Measurements from ENCODE around the gene FBXO34. TPM values are rescaled to one million over a fixed set of nuclear protein-coding genes. Genes with fewer than 3 reads are reported as not detected.

The FBXO34 gene
- total RNA-seq, 2 donors from 2014 or later: 26.0 to 32.7 TPM

- Histone ChIP-seq H3K36me3 (no peaks in the 10 kb centered on the region), H3K4me3 (no peak overlapping the region), H3K9me3 (no peaks in the 10 kb centered on the region), H3K27ac (no peak overlapping the region), H3K4me1 (no peaks in the 10 kb centered on the region), H3K27me3 (no peaks in the 10 kb centered on the region)
- no peak for DNase-seq (ENCODE audit: low spot score)
- no peak for TF ChIP-seq CTCF (IDR thresholded peaks at IDR 0.05)
These were observed 33.1 kb upstream of the FBXO34 start for GRCh38 chr14:55238019-55238680.

GRCh38 chr14:55239320-55239719 is 31.9 kb upstream of the FBXO34 start:
- Histone ChIP-seq H3K4me3 (no peak overlapping the region), H3K36me3 (no peaks in the 10 kb centered on the region), H3K27me3 (no peaks in the 10 kb centered on the region), H3K27ac (no peak overlapping the region), H3K9me3 (no peaks in the 10 kb centered on the region), H3K4me1 (no peaks in the 10 kb centered on the region)
- no peak for DNase-seq (ENCODE audit: low spot score)
- TF ChIP-seq CTCF (IDR thresholded peaks at IDR 0.05): no peak

GRCh38 chr14:55240526-55241178 is 30.6 kb upstream of the FBXO34 start:
- Histone ChIP-seq H3K4me3 (no peak overlapping the region), H3K4me1 (no peaks in the 10 kb centered on the region), H3K36me3 (no peaks in the 10 kb centered on the region), H3K27me3 (no peaks in the 10 kb centered on the region), H3K9me3 (no peaks in the 10 kb centered on the region), H3K27ac (no peak overlapping the region)
- no peak for TF ChIP-seq CTCF (IDR thresholded peaks at IDR 0.05)
- DNase-seq (ENCODE audit: low spot score): no peak

- no peak for TF ChIP-seq CTCF (IDR thresholded peaks at IDR 0.05)
- no peak for DNase-seq (ENCODE audit: low spot score)
- no peaks in the 10 kb centered on the region for H3K36me3 ChIP-seq
- no peaks in the 10 kb centered on the region for H3K27me3 ChIP-seq
- no peak overlapping the region for H3K4me3 ChIP-seq
- H3K9me3 ChIP-seq: no peaks in the 10 kb centered on the region
- H3K27ac ChIP-seq: no peak overlapping the region
- no peaks in the 10 kb centered on the region for H3K4me1 ChIP-seq
These were observed 29.5 kb upstream of the FBXO34 start for GRCh38 chr14:55241673-55242072.

GRCh38 chr14:55243386-55243785 is 27.8 kb upstream of the FBXO34 start:
- H3K4me3 ChIP-seq: no peak overlapping the region

More at GRCh38 chr14:55243386-55243785, 27.8 kb upstream of the FBXO34 start:
- Histone ChIP-seq H3K36me3 (no peaks in the 10 kb centered on the region), H3K27ac (no peak overlapping the region), H3K9me3 (no peaks in the 10 kb centered on the region), H3K4me1 (no peaks in the 10 kb centered on the region), H3K27me3 (no peaks in the 10 kb centered on the region)
- DNase-seq (ENCODE audit: low spot score): no peak
- no peak for TF ChIP-seq CTCF (IDR thresholded peaks at IDR 0.05)

Data from right atrium auricular region (tissue), 2 donors.